Measurements from ENCODE around the gene CLRN3.

DNA sequence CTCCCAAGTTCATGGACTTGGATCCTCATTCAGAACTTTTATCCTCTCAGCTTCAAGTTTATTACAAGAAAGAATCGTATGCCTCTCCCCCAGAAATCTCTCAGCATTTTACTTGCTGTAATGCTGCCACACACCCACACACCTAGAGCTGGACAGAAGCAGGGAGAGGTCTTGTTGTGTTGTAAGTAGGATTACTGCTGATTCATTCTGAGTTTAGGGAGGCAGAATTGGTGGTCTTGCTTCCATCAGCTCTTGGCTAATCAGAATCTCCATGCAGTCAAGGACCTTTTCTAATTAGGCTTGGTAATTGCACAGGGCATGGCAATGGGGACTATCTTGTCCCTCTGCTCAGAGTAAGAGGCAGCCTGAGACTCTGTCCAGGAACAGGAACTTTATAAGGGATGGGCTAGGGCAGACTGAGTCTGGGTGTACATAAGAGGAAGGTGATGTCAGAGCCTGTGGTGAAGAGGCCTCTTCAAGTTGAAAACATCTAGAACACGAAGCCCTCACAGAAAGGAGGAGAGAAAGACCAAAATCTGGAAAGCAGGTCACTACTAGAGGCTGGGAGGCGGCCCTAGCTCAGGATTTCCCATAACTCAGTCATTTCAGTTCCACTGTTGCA, 7.1 kb upstream of the CLRN3 start:
- TF ChIP-seq CTCF (IDR thresholded peaks at IDR 0.05) (no peak), POLR2A (IDR thresholded peaks at IDR 0.05) (no peak)
